GM21390 (cell line): ENCODE measurements around the gene GPC5.
A peak's percentile ranks its signal among the peaks of the same experiment; 100 is the strongest.
"Not testable (repeated sequence)": the region's sequence is repeated elsewhere in the genome, so short reads cannot be mapped to it uniquely, and the experiment has no call there.

Experiments used
- ATAC-seq: cut with Tn5 transposase; IDR thresholded peaks from one replicate; pipeline ENCODE4 v1.9.1; 2021; ENCODE audit not compliant: unreplicated experiment

GPC5 gene

DNA sequence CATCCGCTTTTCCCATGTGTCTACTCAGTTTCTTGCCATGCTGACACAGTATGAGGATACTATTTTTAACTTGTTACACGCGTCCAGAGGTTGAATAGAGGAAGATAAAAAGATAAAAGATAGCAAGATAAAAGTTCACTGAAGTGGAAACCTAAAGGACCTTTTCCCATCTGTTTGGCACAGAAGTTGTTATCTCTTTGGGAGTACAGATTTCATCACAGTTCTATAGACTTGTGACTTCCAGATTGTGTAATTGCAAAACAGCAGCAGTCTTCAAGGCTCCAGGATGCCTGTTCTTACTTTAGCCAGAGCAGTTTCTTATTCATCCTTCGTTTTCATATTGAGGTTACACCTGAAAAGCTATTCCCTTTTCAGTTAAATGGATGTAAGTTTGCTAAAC lies 369.2 kb downstream of the GPC5 start:
- ATAC-seq = no peak

DNA sequence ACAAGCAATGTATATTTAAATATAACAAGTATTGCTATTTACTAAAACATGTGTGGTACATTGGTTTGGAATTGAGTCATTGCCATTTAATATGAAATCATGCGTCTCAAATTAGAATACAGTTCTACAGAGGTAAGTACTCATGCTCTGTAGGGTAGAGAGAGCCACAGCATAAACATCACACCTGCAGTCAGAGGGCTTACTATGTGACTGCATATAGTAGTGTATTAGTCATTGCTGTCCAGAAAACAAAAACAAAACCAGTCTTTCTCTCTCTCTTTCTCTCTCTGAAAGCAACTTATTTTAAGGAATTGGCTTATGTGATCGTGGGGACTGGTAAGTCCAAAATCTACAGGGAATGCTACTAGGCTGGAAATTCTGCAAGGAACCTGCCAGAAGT lies 370.3 kb downstream of the GPC5 start:
- ATAC-seq = no peak

DNA sequence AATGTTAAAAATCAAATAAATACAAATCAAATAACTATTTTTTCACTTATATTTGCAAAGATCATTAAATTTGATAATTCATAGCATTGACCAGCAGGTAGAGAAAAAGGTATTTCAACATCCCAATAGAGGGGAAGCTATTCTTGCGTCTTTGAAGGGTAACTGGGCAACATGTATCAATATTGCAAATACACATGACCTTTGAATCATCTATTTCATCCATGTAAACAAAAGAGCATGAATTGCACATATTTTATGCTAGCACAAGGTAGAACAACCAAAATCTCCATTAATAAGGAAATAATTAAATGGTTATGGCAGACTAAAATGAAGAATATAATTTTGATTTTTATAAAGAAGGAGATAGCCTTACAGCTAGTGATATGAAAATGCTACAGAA lies 372.8 kb downstream of the GPC5 start:
- no peak for ATAC-seq

DNA sequence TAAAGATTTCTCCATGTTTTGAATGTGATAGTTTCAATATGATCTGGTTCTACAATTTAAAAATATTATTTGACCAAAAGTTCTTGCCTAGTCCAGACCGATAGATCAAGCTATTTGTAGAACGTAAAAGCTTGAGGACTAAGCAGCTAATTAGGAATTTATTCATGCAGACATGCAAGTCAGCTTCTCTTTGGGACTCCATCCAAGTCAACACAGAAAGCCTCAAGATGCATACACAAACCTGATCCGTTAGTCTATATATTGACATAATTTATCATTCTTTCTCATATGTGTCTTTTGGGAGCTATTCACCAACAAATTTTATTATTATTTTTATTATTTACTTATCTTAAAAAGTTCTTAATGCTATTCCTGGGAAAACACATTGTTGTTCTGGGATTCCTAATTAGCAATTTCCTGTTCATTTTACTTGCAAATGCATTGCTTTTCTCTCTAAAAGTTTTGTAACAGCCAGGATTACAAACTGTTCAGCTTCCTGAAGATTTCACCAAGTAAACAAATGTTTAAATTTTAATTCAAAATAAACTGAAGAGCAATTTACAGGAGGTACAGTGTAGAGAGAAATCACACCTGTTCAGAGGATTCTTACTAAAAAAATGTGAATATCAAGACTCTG lies 375.3 kb downstream of the GPC5 start:
- ATAC-seq = no peak

DNA sequence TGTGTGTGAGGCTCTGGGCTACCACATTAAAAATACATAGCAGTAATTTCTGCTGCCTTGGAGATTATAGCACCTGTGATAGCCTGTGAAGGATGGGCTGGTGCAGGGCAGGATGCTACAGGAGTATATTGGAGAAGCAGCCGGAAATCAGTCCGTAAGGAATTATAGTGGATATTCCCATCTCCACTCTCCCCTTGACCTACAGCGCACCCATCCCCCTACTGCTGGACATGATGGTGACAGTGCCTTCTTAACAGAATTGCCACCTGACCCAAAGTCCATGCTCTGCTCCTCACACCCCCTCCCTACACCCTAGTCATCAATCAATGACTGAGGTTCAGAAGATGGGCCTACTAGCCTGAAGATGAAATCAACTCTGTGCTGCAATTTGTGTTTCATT lies 376.0 kb downstream of the GPC5 start:
- ATAC-seq = no peak

DNA sequence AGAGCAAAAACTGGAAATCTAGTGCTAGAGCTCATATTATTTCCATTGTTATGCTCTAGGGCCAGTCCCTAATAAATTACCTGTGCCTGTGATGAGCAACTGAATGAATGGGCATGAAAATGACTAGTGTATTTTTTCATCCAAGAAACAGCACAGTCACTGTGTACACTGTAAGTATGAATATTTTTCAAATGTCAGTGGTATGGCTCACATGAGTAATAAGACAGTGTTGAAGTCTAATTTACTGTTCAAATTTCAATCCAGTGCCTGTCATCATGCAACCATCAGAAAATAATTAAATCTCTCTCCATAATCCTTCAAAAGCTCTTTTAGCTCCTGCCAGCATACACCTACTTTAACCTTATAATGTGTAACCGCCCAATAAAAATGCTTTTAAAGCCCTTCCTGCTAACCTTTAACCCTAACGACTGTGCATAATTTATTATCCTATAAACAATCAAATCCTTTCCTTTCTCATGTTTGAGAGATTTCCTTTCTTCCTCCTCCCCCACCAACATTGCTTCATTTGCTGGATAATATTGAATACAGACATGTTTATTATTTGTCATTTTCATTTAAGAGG lies 378.3 kb downstream of the GPC5 start:
- ATAC-seq = no peak

DNA sequence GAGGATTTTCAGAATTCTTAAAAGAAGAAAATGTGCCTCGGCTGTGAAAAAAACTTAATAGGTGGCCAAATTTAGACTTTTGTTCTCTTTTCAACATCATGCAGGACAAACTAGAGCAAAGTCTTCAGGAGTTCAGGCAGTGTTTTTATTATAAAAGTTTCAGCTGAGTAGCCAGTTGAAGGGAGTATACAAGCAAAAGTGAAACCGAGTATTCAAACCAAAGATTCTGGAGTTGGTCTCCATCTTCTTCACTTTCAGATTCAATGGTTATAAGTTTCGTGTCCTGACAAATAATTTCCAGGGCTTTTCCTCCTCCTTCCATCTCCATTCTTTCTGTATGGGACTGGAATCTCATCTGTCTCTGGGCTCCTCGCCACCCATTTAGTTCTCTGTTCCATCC lies 379.7 kb downstream of the GPC5 start:
- no peak for ATAC-seq

DNA sequence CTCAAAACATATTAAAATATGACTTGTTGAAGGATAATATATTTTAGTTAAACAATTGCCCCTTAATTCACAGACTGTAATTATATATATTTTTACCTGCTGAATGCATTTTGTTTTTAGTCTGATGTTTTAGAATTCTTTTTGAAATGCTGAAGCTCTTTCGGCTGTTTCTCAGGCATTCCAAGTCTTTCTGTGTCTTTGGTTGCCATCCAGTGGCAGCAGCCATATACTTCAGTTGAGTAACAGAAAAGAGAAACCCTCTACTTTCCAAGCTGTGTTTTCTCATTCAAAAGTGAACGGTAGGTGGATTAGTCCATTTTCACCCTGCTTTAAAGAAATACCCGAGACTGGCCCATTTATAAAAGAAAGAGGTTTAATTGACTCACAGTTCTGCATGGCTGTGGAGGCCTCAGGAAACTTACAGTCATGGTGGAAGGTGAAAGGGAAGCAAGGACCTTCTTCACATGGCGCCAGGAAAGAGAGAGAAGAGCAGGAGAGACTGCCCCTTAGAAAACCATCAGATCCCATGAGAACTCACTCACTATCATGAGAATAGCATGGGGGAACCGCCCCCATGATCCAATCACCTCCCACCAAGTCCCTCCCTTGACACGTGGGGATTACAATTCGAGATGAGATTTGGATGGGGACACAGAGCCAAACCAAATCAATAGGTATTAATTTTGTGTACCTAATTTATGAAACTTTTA lies 383.7 kb downstream of the GPC5 start:
- not testable (repeated sequence) for ATAC-seq

DNA sequence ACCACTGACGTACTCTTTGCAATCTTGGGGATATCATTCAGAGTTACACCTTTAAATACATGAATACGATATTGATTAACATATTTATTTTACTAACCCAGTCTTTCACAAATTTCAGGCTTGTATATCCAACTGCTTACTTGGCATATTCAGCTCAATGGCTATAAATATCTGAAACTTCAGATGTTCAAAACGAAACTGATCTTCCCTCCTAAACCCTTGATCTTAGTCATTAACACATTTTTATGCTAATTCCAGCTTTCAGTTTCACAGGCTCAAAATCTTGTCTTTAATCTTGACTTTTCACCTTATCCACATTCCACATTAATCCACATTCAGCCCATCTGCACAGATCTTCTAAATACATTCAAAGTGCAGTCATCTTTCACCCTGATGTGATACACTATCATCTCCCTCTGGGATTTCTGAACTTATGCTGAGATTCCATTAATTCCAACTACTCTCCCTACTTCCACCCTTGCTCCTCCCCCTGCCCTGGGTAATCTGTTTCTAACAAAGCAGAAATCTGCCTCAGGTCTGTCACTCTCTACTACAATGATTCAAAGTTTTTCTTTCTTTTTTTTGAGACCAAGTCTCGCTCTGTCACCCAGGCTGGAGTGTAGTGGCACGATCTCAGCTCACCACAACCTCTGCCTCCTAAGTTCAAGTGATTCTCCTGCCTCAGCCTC lies 387.2 kb downstream of the GPC5 start:
- ATAC-seq = peak; percentile 85

DNA sequence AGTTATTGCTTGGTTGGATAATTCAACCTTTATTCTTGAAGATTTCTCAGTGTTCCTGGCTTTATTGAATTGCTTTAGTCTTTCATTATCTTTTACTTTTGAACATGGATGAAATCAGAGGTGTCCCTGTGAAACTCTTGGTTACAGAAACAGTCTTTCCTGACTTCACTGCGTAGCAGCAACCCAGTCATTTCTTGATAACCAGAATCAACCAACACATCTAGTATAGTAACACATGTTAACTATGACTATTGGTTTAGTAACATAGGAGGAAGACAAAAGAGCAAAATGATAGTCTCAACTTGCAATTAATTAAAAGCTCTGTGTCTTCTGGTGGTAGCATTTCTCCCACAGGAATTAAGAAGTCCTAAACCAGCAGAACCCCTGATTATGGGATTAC lies 393.6 kb downstream of the GPC5 start:
- no peak for ATAC-seq

DNA sequence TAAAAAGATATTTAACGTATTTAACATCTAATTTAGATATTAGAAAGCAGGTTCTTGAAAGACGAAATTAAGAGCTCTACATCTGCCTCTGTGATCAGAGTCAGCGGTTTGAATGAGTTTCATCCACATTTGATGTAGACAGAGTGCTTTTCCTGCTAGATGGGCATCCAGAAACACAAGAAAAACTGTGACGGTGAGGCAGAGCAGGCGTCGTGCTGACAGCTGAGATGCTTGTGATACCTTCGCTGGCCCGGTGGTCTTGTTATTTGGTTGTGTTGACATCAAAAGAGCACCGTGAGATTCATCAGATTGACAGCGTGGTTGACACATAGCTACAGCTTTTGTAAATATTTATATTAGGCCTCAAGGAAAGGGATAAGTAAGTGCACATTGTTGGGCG lies 399.1 kb downstream of the GPC5 start:
- ATAC-seq = no peak

DNA sequence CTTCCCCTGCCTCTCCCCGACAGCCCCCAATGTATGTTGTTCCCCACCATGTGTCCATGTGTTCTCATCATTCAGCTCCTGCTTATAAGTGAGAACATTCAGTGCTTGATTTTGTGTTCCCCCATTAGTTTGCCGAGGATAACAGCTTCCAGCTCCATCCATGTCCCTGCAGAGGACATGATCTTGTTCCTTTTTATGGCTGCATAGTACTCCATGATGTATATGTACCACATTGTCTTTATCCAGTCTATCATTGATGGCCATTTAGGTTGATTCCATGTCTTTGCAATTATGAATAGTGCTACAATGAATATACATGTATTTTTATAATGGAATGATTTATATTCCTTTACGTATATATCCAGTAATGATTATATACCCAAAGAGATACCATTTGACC lies 399.9 kb downstream of the GPC5 start:
- not testable (repeated sequence) for ATAC-seq

DNA sequence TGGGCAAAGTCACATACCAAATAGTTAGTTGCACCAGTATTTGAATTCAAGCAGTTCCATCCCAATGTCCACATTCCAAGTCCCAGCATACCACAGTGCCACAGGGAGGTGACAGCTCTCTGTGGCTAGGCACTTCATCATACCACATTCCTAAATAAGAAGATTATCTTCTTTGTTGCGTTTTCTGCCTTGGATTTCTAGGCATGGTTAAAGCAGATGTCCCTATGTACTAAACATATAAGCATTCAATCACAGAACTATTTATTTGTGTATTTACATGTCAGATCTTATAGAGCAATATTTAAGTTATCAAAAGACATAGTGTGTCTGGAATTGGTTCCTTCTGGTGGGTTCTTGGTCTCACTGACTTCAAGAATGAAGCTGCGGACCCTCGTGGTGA lies 403.4 kb downstream of the GPC5 start:
- ATAC-seq = not testable (repeated sequence)

DNA sequence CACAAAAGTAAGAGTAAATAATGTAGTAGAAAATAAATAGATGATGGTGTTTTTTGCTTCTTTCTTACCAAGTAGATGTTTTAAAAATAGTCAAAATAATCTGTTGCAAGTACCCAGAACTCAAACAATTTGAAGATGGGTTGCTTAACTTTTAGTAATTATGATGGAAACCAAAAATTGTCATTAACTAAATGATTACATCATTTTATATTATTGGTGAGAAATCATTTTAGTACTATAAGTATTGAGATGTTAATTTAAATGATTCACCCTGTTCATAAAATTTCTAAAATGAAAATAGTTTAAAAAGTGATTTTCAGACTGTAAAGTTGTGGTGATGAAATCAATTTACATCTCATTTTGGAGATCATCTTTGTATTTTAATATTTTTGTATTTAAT lies 404.5 kb downstream of the GPC5 start:
- no peak for ATAC-seq

DNA sequence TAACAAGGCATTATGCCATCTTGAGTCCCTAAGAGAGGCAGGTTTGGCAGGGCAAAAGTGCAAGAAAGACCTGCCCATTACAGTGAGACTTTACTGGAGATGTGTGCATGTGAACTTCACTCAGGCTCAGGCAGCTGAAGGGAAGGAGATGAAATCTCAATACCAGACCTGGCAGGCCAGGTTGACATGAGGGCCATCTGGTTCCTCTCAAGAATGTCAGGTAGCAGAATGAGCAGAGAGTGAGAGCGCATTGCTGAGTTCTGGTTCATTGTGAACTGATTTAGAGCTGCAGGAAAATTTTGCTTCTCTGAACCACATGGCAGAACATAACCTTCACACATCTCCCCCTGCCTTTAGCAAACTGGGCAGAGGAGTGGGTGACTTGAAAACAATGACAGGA lies 406.3 kb downstream of the GPC5 start:
- no peak for ATAC-seq

DNA sequence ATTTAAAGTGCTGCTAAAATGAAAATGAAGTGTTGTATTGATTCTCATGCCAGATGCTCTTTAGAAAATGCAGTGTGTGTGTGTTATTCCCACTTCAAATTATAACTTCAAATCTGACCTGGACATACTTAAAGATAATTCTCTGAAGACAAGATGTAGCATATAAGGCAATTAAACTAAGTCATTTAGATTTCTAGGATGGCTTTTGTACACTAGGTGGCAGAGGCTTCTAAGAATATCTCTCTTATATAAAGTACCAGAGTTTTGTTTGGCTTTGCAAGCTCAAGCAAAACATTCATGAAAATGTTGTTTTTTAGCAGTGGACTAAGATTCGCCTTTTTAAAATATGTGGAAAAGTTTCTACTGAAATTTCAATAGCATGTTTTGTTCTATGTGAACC lies 407.2 kb downstream of the GPC5 start:
- no peak for ATAC-seq

DNA sequence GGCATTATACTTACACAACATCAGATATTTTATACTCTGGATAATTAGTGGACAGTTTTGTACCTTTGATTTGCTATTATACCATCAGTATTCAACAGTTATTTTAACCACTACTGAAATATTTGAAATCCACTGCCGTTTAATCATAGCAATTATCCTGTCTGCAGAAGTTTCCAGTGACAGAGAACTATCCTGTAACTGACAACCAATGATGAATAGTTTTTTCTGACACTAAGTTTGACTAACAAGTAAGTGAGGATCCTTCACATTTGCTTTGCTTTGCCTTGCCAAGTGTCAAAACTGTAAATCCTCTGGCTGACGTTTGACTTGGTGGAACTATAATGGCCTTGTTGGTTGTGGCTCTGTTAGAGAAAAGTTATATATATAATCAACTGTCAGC lies 410.7 kb downstream of the GPC5 start:
- ATAC-seq = no peak

DNA sequence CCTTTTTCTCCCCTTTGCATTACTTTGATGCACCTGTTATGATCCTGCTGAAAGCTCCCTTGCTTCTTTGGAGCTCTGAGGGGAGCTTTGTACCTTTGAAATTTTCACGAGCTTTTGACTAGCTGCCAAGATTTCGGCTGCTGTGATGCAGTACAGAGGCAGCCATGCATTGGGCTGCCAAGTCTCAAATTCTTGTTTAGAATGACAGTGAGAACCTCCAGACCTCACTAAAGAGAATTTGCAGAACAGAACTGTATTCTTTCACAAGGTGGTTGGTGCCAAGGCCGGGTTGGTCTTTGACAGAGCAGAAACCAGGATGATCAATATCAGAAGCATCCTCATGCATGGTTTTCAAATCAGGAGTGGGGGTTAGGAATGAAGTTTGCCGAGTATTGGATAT lies 414.8 kb downstream of the GPC5 start:
- no peak for ATAC-seq

DNA sequence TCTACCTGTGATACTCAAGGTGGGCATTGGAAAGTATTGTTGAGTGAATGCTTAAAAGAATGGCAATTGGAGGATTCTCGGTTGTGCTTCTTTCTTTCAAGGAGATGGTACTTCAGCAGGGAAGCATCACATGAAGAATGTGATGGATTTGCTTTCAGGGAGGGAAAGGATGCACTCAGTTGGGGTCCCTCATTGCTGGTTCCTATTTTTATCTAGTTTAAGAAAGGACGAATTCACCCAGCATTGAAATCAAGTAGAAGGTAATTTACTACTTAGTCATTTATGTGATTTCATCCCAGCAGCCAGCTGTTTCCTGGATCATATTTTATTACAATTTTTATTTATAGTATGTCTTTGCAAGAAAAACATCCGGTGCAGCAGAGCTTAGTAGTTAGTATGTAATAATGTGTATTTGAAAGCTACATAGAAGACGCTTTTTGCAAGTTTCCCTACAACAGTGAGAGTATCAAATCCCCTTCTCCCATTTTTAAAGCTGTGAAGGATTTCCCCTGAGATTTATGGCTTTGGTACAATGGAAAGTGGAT lies 417.9 kb downstream of the GPC5 start:
- ATAC-seq = no peak

DNA sequence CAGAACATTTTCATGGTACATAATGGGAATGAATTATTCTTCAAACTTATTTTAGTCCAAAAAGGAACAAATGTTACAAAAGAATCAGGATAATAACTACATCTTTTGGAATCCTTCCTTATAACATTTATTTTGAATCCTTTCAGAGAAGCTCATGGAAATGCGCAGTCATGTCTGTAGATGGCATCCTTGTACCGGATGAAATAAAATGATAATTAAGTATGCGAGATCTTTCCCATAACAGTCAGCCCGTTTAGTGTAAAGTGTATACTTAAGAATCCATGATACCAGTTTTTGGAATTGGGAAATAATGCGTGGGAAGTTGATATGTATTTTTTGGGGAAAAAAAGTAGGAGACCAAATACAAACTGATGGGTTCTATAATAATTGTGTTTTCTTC lies 418.8 kb downstream of the GPC5 start:
- ATAC-seq = no peak

DNA sequence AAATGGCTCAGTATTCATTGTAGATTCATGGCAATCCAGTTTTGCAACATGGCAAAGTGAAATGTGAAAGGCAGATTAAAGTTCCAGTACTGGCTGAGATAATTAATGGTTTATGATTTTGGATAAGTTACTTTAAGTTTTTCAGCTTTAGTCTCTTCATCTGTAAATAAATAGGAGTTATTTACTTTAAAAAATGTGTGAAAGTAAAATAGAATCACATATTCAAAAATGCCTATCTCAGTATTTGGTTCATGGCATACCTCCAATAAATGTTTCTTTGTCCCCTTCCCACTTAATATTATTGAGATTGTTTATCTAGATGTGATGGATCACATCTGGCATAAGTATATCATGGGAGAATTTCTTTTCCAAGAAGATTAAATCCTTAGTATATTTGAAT lies 426.0 kb downstream of the GPC5 start:
- ATAC-seq = no peak

DNA sequence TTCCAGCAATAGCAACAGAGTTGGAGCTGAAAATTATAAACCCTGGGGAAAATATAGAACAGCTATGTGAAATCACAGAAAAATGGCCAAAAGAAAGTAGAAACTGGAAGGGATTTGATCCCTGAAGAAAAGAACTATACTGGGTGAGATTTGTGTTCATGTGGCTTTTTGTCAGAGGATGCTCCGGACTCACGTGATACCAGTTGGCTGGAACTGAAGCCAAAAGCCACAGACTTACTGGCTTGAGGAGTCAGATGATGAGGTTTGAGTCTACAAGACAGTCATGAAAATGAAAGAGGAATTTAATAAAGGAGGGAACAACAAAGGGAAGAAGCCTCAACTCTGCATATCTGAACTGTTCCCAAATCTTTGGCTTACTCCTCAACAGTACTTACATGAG lies 427.1 kb downstream of the GPC5 start:
- no peak for ATAC-seq
